Endothelial cell of umbilical vein (primary cell): ENCODE data around the gene ZNF821.

Source experiments
- CTCF ChIP-seq, 2 donors: IDR thresholded peaks; 1 replicate in 1 of 2; 2 replicates in 1 of 2; pipeline ENCODE4 v1.5.1; 2011; ENCODE audit warnings: low read length in 2 of 2, mild to moderate bottlenecking in 2 of 2, moderate library complexity in 2 of 2, control low read depth in 1 of 2, inconsistent platforms in 1 of 2, low read depth in 1 of 2; ENCODE audit not compliant: insufficient read depth in 1 of 2; ENCODE audit errors: extremely low read depth in 1 of 2
- EZH2 ChIP-seq: IDR thresholded peaks from 2 replicates; pipeline ENCODE4 v1.6.1; 2012; ENCODE audit warnings: borderline replicate concordance, low read depth, mild to moderate bottlenecking, moderate library complexity, low read length, inconsistent platforms; ENCODE audit not compliant: severe bottlenecking
- JUN ChIP-seq: IDR thresholded peaks from 2 replicates; pipeline ENCODE4 v1.6.1; 2011; ENCODE audit warnings: borderline replicate concordance, low read depth; ENCODE audit not compliant: insufficient read length, insufficient read depth
- MAX ChIP-seq: IDR thresholded peaks from 2 replicates; pipeline ENCODE4 v1.6.1; 2011; ENCODE audit not compliant: insufficient read depth, insufficient read length
- POLR2A ChIP-seq: IDR thresholded peaks from 2 replicates; pipeline ENCODE4 v1.6.1; 2012; ENCODE audit warnings: low read depth, mild to moderate bottlenecking, control low read depth, low read length
- POLR2AphosphoS5 ChIP-seq: IDR thresholded peaks from 2 replicates; pipeline ENCODE4 v1.6.1; 2012; ENCODE audit warnings: low read depth, mild to moderate bottlenecking, control low read depth, low read length, moderate library complexity; ENCODE audit not compliant: insufficient read depth

DNA sequence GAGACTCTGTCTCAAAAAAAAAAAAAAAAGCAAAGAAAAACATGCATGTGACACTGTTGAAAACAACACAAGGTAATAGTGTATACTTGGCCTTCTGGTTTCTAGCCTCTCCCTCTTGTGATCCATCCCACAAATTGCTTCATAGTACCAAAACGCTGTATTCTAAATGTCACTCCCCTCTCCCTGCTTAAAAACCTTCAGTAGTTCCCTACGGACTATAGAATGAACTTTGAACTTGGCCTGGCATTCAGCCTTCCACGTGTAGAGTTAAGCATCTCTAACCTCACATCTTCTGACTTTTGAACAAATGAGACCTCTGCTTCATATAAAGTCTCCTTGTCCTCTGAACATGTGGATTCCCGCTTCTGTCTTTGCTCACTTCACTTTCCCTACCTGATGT, 5.1 kb downstream of the ZNF821 start:
- TF ChIP-seq CTCF (IDR thresholded peaks at IDR 0.05; ENCODE audit: extremely low read depth in 1 of 2, insufficient read depth in 1 of 2, low read depth in 1 of 2, low read length in 2 of 2) = no peak
- no peak for TF ChIP-seq JUN
- TF ChIP-seq POLR2A = no peak
- no peak for TF ChIP-seq POLR2AphosphoS5
- TF ChIP-seq EZH2 = no peak
- TF ChIP-seq MAX = no peak
